GM19193 (cell line): Measurements from ENCODE around the gene NTHL1.

Experiments used
- POLR2A ChIP-seq: IDR thresholded peaks from 4 replicates; pipeline ENCODE4 v1.6.1; 2011; ENCODE audit not compliant: insufficient read depth, insufficient read length; ENCODE audit errors: extremely low read depth

Gene NTHL1

GRCh38 chr16:2086812-2087747 lies 39.4 kb upstream of the NTHL1 start:
- TF ChIP-seq POLR2A, result no peak

- no peak for TF ChIP-seq POLR2A
Observed at GRCh38 chr16:2086106-2086742, 38.6 kb upstream of the NTHL1 start.

GRCh38 chr16:2085669-2086068 lies 38.0 kb upstream of the NTHL1 start:
- TF ChIP-seq POLR2A, result no peak

- TF ChIP-seq POLR2A, result no peak
Observed at GRCh38 chr16:2084895-2085625, 37.4 kb upstream of the NTHL1 start.

- no peak for TF ChIP-seq POLR2A
Observed at GRCh38 chr16:2083876-2084780, 36.5 kb upstream of the NTHL1 start.

- no peak for TF ChIP-seq POLR2A
Observed at GRCh38 chr16:2083409-2083808, 35.8 kb upstream of the NTHL1 start.

- TF ChIP-seq POLR2A, result no peak
Observed at GRCh38 chr16:2082983-2083364, 35.3 kb upstream of the NTHL1 start.

- no peak for TF ChIP-seq POLR2A
Observed at GRCh38 chr16:2082171-2082982, 34.7 kb upstream of the NTHL1 start.

GRCh38 chr16:2081201-2082084 lies 33.8 kb upstream of the NTHL1 start:
- no peak for TF ChIP-seq POLR2A

- no peak for TF ChIP-seq POLR2A
Observed at GRCh38 chr16:2079991-2080390, 32.4 kb upstream of the NTHL1 start.

- TF ChIP-seq POLR2A, result no peak
Observed at GRCh38 chr16:2079311-2079800, 31.7 kb upstream of the NTHL1 start.

GRCh38 chr16:2078691-2079090 lies 31.1 kb upstream of the NTHL1 start:
- TF ChIP-seq POLR2A, result no peak
